Aorta (tissue), 5 donors: ENCODE data around the gene LMTK2. TPM values are rescaled to one million over a fixed set of nuclear protein-coding genes. Genes with fewer than 3 reads are reported as not detected.

Source experiments
- ATAC-seq: fragments of 200-7000 bp; cut with Tn5 transposase; one replicate; pipeline ENCODE4 v1.9.1; 2022; ENCODE audit warnings: moderate library complexity; ENCODE audit not compliant: low FRiP score
- DNase-seq, 2 donors: peaks; one replicate each; pipeline ENCODE4 v3.0.0-alpha.2; 2020
- H3K27ac ChIP-seq, 2 donors: one replicate each; pipeline ENCODE4 v1.5.1; 2013; ENCODE audit warnings: low read length in 2 of 2, mild to moderate bottlenecking in 2 of 2, moderate library complexity in 2 of 2, control low read depth in 1 of 2, inconsistent platforms in 1 of 2, low read depth in 1 of 2
- H3K27me3 ChIP-seq, 2 donors: one replicate each; pipeline ENCODE4 v1.6.1; 2013; ENCODE audit warnings: control low read depth in 1 of 2, low read length in 1 of 2, mild to moderate bottlenecking in 1 of 2, moderate library complexity in 1 of 2; ENCODE audit not compliant: insufficient read depth in 2 of 2, control insufficient read depth in 1 of 2
- H3K36me3 ChIP-seq, 2 donors: one replicate each; pipeline ENCODE4 v1.6.1; 2013; ENCODE audit warnings: control low read depth in 1 of 2, low read length in 1 of 2, mild to moderate bottlenecking in 1 of 2; ENCODE audit not compliant: insufficient read depth in 2 of 2, control insufficient read depth in 1 of 2
- H3K4me1 ChIP-seq, 2 donors: one replicate each; pipeline ENCODE4 v1.6.1; 2013; ENCODE audit warnings: low read length in 2 of 2, control low read depth in 1 of 2, mild to moderate bottlenecking in 1 of 2, moderate library complexity in 1 of 2; ENCODE audit not compliant: insufficient read depth in 2 of 2, control insufficient read depth in 1 of 2
- H3K4me3 ChIP-seq, 2 donors: one replicate each; pipeline ENCODE4 v1.5.1; 2013; ENCODE audit warnings: low read length in 2 of 2, control low read depth in 1 of 2, mild to moderate bottlenecking in 1 of 2
- H3K9me3 ChIP-seq: one replicate; pipeline ENCODE4 v1.6.1; 2013; ENCODE audit warnings: mild to moderate bottlenecking, low read length; ENCODE audit not compliant: control insufficient read depth
- WGBS, 2 donors: extraction: QIAGEN DNeasy Blood & Tissue Kit; methylation state at CpG; one replicate each; pipeline ENCODE4 v1.1.7; 2013; 5-methylcytosine and 5-hydroxymethylcytosine counted together
- intact Hi-C, 2 donors: fragments of 100-400 bp; cut with DNase I; formaldehyde crosslinking; loops; one replicate each; pipeline versions ENCODE4 v1.14.2 to v1.15.0; 2022
- polyA plus RNA-seq, 2 donors: library from polyadenylated mRNA; stranded (reverse); fragments of 200-250 nt; gene quantifications; one replicate each; pipeline ENCODE4 v1.2.3, GENCODE V29; 2013
- total RNA-seq, 2 donors: library from RNA; stranded (reverse); fragmentation: NEBNext Ultra II Directional; extraction: Animal tissue kit (Norgen Biotek cat#: 25700); gene quantifications; one replicate each; pipeline ENCODE4 v1.2.1, GENCODE V29; 2021
- donor health status: healthy with polysubstance abuse.
- donor health status: Bipolar disorder and iron deficiency.
- donor health status: DM: no; HTN: no; CAD: no.
- donor health status: DM: no; HTN: no; CAD: no.
- donor health status: DM: yes; HTN: yes; CAD: no.

The LMTK2 gene
- total and polyA plus RNA-seq, 4 donors, result 1.5 to 16.6 (median 8.6) TPM

- intact Hi-C loops, result no loop called here
- no peak for DNase-seq
- Histone ChIP-seq H3K4me3 (no peak overlapping the region), H3K27me3 (no peaks in the 10 kb centered on the region), H3K36me3 (no peaks in the 10 kb centered on the region), H3K27ac (no peak overlapping the region), H3K9me3 (no peaks in the 10 kb centered on the region), H3K4me1 (no peaks in the 10 kb centered on the region)
- 92 to 93% methylated on average over 10 of the region's 10 CpGs for WGBS, 2 donors
- ATAC-seq, result no peak
Measured at GRCh38 chr7:98234429-98235147, 127.9 kb downstream of the LMTK2 start.

GRCh38 chr7:98235901-98236300 is 129.2 kb downstream of the LMTK2 start:
- Histone ChIP-seq H3K36me3 (no peaks in the 10 kb centered on the region), H3K27me3 (no peaks in the 10 kb centered on the region), H3K4me1 (no peaks in the 10 kb centered on the region), H3K9me3 (no peaks in the 10 kb centered on the region), H3K4me3 (no peak overlapping the region), H3K27ac (no peak overlapping the region)
- ATAC-seq, result no peak
- 94% methylated on average over 11 of the region's 11 CpGs for WGBS, 2 donors
- no peak for DNase-seq
- intact Hi-C loops, result no loop called here

- ATAC-seq (no peak), DNase-seq (no peak)
- intact Hi-C loops, result no loop called here
- H3K9me3 ChIP-seq, result no peaks in the 10 kb centered on the region
- H3K27ac ChIP-seq, result no peak overlapping the region
- H3K36me3 ChIP-seq, result no peaks in the 10 kb centered on the region
- no peaks in the 10 kb centered on the region for H3K4me1 ChIP-seq
- H3K4me3 ChIP-seq, result no peak overlapping the region
- WGBS, 2 donors, result 92 to 96% methylated on average over 25 of the region's 25 CpGs
- H3K27me3 ChIP-seq, result no peaks in the 10 kb centered on the region
Measured at GRCh38 chr7:98236355-98237185, 129.9 kb downstream of the LMTK2 start.

- 94 to 95% methylated on average over 4 of the region's 4 CpGs for WGBS, 2 donors
Measured at GRCh38 chr7:98238076-98238475, 131.4 kb downstream of the LMTK2 start.

GRCh38 chr7:98238976-98239375 is 132.3 kb downstream of the LMTK2 start:
- Histone ChIP-seq H3K36me3 (peaks cover 0 to 1% of the 10 kb centered on the region in 2 donors), H3K4me1 (no peaks in the 10 kb centered on the region), H3K27ac (no peak overlapping the region), H3K27me3 (no peaks in the 10 kb centered on the region), H3K4me3 (no peak overlapping the region), H3K9me3 (no peaks in the 10 kb centered on the region)
- DNase-seq (no peak), ATAC-seq (no peak)
- WGBS, 2 donors, result 65 to 77% methylated on average over 9 of the region's 9 CpGs
- intact Hi-C loops, result no loop called here

More at GRCh38 chr7:98238076-98238475, 131.4 kb downstream of the LMTK2 start:
- ATAC-seq (no peak), DNase-seq (no peak)
- Histone ChIP-seq H3K9me3 (no peaks in the 10 kb centered on the region), H3K27ac (no peak overlapping the region), H3K36me3 (no peaks in the 10 kb centered on the region), H3K27me3 (no peaks in the 10 kb centered on the region), H3K4me1 (no peaks in the 10 kb centered on the region), H3K4me3 (no peak overlapping the region)
- intact Hi-C loops, result no loop called here

- Histone ChIP-seq H3K27ac (no peak overlapping the region), H3K36me3 (peaks cover 0 to 5% of the 10 kb centered on the region in 2 donors), H3K4me1 (no peaks in the 10 kb centered on the region), H3K27me3 (no peaks in the 10 kb centered on the region), H3K4me3 (no peak overlapping the region), H3K9me3 (no peaks in the 10 kb centered on the region)
- no peak for ATAC-seq
- 70 to 71% methylated on average over 19 of the region's 19 CpGs for WGBS, 2 donors
- peak; percentile 55 to 75 for DNase-seq
- intact Hi-C loops, result loop anchor here in 1 of 2 donors (10.0 kb wide), 1 partner anchor 46 kb away; no protein-coding TSS in a partner anchor
Measured at GRCh38 chr7:98240961-98241673, 134.5 kb downstream of the LMTK2 start.

- no peak overlapping the region for H3K4me3 ChIP-seq
- no peak overlapping the region for H3K27ac ChIP-seq
- DNase-seq (no peak), ATAC-seq (no peak)
- intact Hi-C loops, result loop anchor here in 1 of 2 donors (10.0 kb wide), 1 partner anchor 47 kb away; no protein-coding TSS in a partner anchor
- H3K9me3 ChIP-seq, result no peaks in the 10 kb centered on the region
- peaks cover 0 to 5% of the 10 kb centered on the region in 2 donors for H3K36me3 ChIP-seq
- no peaks in the 10 kb centered on the region for H3K27me3 ChIP-seq
- no peaks in the 10 kb centered on the region for H3K4me1 ChIP-seq
- 85% methylated on average over 16 of the region's 16 CpGs for WGBS, 2 donors
Measured at GRCh38 chr7:98241674-98242241, 135.1 kb downstream of the LMTK2 start.

- Histone ChIP-seq H3K27ac (no peak overlapping the region), H3K27me3 (no peaks in the 10 kb centered on the region), H3K9me3 (no peaks in the 10 kb centered on the region), H3K4me1 (no peaks in the 10 kb centered on the region), H3K36me3 (peaks cover 0 to 5% of the 10 kb centered on the region in 2 donors), H3K4me3 (no peak overlapping the region)
- intact Hi-C loops, result loop anchor here in 1 of 2 donors (10.0 kb wide), 1 partner anchor 48 kb away; no protein-coding TSS in a partner anchor
- no peak for ATAC-seq
- DNase-seq, result no peak
- WGBS, 2 donors, result 74 to 97% methylated on average over 1 of the region's 1 CpG
Measured at GRCh38 chr7:98242342-98242741, 135.7 kb downstream of the LMTK2 start.
